Neural progenitor cell (in vitro differentiated cells): ENCODE data around the gene CAPN15. TPM values are rescaled to one million over a fixed set of nuclear protein-coding genes. Genes with fewer than 3 reads are reported as not detected.

Source experiments
- DNase-seq: peaks from one replicate; pipeline ENCODE4 v3.0.0-alpha.2; 2016; ENCODE audit warnings: low spot score
- H2AFZ ChIP-seq: fragments of 200-600 bp; sonication (generic); replicated peaks from 2 replicates; pipeline ENCODE4 v1.6.1; 2016; ENCODE audit warnings: antibody characterized with exemption
- H3F3A ChIP-seq: fragments of 200-600 bp; sonication (generic); 2 replicates; pipeline ENCODE4 v1.6.1; 2016; ENCODE audit warnings: antibody characterized with exemption, low read depth
- H3K27ac ChIP-seq: fragments of 200-600 bp; sonication (generic); 2 replicates; pipeline ENCODE4 v1.5.1; 2016; ENCODE audit warnings: mild to moderate bottlenecking
- H3K27me3 ChIP-seq: fragments of 200-600 bp; sonication (generic); 2 replicates; pipeline ENCODE4 v1.6.1; 2016; ENCODE audit warnings: mild to moderate bottlenecking, moderate library complexity
- H3K36me3 ChIP-seq: fragments of 200-600 bp; sonication (generic); 2 replicates; pipeline ENCODE4 v1.5.1; 2016
- H3K4me1 ChIP-seq: fragments of 200-600 bp; sonication (generic); 2 replicates; pipeline ENCODE4 v1.6.1; 2016; ENCODE audit warnings: mixed run types
- H3K4me2 ChIP-seq: fragments of 200-600 bp; sonication (generic); 2 replicates; pipeline ENCODE4 v1.6.1; 2016
- H3K4me3 ChIP-seq: fragments of 200-600 bp; sonication (generic); 2 replicates; pipeline ENCODE4 v1.5.1; 2016
- H3K79me2 ChIP-seq: fragments of 200-600 bp; sonication (generic); 2 replicates; pipeline ENCODE4 v1.6.1; 2016; ENCODE audit warnings: low read depth
- H3K9ac ChIP-seq: fragments of 200-600 bp; sonication (generic); 2 replicates; pipeline ENCODE4 v1.6.1; 2016
- H3K9me3 ChIP-seq: fragments of 200-600 bp; sonication (generic); 2 replicates; pipeline ENCODE4 v1.5.1; 2016; ENCODE audit warnings: low read depth
- H4K20me1 ChIP-seq: fragments of 200-600 bp; sonication (generic); 2 replicates; pipeline ENCODE4 v1.6.1; 2016; ENCODE audit warnings: low read depth
- H3K27ac Mint-ChIP-seq: 3 replicates; pipeline ENCODE4 v1.8.0; 2021; ENCODE audit warnings: mixed read lengths
- H3K27me3 Mint-ChIP-seq: 2 replicates; pipeline ENCODE4 v1.8.0; 2022; ENCODE audit warnings: low read depth, mild to moderate bottlenecking, inconsistent platforms, moderate library complexity, mixed read lengths; ENCODE audit not compliant: insufficient read depth
- H3K36me3 Mint-ChIP-seq: 3 replicates; pipeline ENCODE4 v1.8.0; 2021; ENCODE audit warnings: mixed read lengths
- H3K4me1 Mint-ChIP-seq: 3 replicates; pipeline ENCODE4 v1.8.0; 2021; ENCODE audit warnings: mixed read lengths
- H3K4me3 Mint-ChIP-seq: 3 replicates; pipeline ENCODE4 v1.8.0; 2021; ENCODE audit warnings: mild to moderate bottlenecking, moderate library complexity, mixed read lengths
- H3K9me3 Mint-ChIP-seq: 3 replicates; pipeline ENCODE4 v1.8.0; 2020; ENCODE audit warnings: mixed read lengths
- EZH2 ChIP-seq: fragments of 200-600 bp; sonication (generic); IDR thresholded peaks from 2 replicates; pipeline ENCODE4 v1.6.1; 2017; ENCODE audit warnings: antibody characterized with exemption, mild to moderate bottlenecking, moderate library complexity
- EZH2phosphoT487 ChIP-seq: fragments of 200-600 bp; sonication (generic); IDR thresholded peaks from 2 replicates; pipeline ENCODE4 v1.6.1; 2017; ENCODE audit warnings: antibody characterized with exemption
- total RNA-seq: library from RNA; depleted of rRNA; stranded (reverse); fragments of >200 nt; gene quantifications from 2 replicates; pipeline ENCODE4 v1.2.3, GENCODE V29; 2015; ENCODE audit warnings: low replicate concordance
- TF ChIP-seq, protein P1 (sequence below): fragments of 200-600 bp; sonication (generic); IDR thresholded peaks from 2 replicates; pipeline ENCODE4 v1.5.1; 2017; ENCODE audit warnings: antibody characterized with exemption, mild to moderate bottlenecking

The CAPN15 gene
- total RNA-seq, 1 donor from 2014 or later, result 6.8 TPM

DNA sequence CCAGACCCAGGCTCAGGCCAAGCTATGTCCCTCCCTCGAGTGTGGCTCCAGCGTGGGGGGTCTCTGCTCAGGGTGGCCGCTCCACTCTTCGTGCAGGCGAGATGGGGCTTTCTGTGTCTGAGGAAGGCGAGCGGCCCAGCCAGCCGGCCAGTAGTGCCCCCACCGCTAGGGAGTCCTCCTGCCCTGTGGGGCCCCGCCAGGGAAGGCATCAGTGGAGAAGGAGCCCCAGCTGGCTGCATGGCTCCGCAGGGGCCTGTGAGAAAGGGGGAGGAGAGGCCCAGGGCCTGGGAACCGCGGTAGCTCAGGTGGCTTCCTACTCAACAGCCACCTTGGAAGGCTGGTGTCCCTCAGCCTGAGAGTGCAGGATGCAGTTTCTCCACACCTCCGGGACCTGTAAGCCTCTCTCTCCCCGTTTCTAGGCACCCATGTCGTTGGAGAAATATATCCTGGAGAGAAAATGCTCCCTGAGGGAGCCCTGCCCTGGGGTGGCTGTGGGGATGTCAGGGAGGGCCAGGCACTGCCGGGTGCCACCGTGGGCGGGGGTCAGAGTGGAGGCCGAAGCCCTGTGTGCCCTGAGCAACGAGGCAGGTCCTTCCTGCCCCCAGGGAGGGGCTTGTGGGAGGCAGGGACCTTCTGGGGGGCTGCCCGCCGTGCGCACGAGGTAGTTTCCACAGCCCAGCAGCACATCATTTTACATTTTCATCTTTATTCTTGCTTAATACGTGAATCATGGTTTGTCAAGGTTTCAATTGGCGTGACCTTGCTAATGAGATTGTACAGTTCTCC, 45.5 kb downstream of the CAPN15 start:
- no peak for DNase-seq
- peaks cover 9% of the 10 kb centered on the region for H3K79me2 ChIP-seq
- no peak overlapping the region for H3K4me2 ChIP-seq
- H3K4me1 ChIP-seq, result peaks cover 7% of the 10 kb centered on the region
- peaks cover 25% of the 10 kb centered on the region for H3K4me1 Mint-ChIP-seq
- TF ChIP-seq EZH2phosphoT487 (no peak), EZH2 (no peak)
- TF ChIP-seq, protein P1, sequence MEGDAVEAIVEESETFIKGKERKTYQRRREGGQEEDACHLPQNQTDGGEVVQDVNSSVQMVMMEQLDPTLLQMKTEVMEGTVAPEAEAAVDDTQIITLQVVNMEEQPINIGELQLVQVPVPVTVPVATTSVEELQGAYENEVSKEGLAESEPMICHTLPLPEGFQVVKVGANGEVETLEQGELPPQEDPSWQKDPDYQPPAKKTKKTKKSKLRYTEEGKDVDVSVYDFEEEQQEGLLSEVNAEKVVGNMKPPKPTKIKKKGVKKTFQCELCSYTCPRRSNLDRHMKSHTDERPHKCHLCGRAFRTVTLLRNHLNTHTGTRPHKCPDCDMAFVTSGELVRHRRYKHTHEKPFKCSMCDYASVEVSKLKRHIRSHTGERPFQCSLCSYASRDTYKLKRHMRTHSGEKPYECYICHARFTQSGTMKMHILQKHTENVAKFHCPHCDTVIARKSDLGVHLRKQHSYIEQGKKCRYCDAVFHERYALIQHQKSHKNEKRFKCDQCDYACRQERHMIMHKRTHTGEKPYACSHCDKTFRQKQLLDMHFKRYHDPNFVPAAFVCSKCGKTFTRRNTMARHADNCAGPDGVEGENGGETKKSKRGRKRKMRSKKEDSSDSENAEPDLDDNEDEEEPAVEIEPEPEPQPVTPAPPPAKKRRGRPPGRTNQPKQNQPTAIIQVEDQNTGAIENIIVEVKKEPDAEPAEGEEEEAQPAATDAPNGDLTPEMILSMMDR, result no peak
- H3F3A ChIP-seq, result peaks cover 12% of the 10 kb centered on the region
- H3K4me3 ChIP-seq, result no peak overlapping the region
- no peak overlapping the region for H3K27ac ChIP-seq
- H3K9me3 Mint-ChIP-seq, result no peaks in the 10 kb centered on the region
- no peaks in the 10 kb centered on the region for H3K36me3 ChIP-seq
- H2AFZ ChIP-seq, result no peak overlapping the region
- H4K20me1 ChIP-seq, result peaks cover 27% of the 10 kb centered on the region
- no peaks in the 10 kb centered on the region for H3K36me3 Mint-ChIP-seq
- H3K9me3 ChIP-seq, result no peaks in the 10 kb centered on the region
- no peak overlapping the region for H3K9ac ChIP-seq
- no peaks in the 10 kb centered on the region for H3K27me3 ChIP-seq
- no peak overlapping the region for H3K27ac Mint-ChIP-seq
- no peak overlapping the region for H3K4me3 Mint-ChIP-seq
- H3K27me3 Mint-ChIP-seq, result peaks cover 6% of the 10 kb centered on the region

DNA sequence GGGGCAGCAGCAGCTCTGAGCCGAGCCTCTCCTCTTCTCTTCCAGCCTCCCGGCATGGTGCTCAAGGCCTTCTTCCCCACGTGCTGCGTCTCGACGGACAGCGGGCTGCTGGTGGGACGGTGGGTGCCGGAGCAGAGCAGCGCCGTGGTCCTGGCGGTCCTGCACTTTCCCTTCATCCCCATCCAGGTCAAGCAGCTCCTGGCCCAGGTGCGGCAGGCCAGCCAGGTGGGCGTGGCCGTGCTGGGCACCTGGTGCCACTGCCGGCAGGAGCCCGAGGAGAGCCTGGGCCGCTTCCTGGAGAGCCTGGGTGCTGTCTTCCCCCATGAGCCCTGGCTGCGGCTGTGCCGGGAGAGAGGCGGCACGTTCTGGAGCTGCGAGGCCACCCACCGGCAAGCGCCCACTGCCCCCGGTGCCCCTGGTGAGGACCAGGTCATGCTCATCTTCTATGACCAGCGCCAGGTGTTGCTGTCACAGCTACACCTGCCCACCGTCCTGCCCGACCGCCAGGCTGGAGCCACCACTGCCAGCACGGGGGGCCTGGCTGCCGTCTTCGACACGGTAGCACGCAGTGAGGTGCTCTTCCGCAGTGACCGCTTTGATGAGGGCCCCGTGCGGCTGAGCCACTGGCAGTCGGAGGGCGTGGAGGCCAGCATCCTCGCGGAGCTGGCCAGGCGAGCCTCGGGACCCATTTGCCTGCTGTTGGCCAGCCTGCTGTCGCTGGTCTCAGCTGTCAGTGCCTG, 46.7 kb downstream of the CAPN15 start:
- H3K4me3 ChIP-seq, result no peak overlapping the region
- H3K27ac Mint-ChIP-seq, result no peak overlapping the region
- H3K9me3 ChIP-seq, result no peaks in the 10 kb centered on the region
- H3K9ac ChIP-seq, result no peak overlapping the region
- H3K27ac ChIP-seq, result no peak overlapping the region
- no peak overlapping the region for H3K4me2 ChIP-seq
- no peaks in the 10 kb centered on the region for H3K36me3 Mint-ChIP-seq
- no peak for DNase-seq
- H4K20me1 ChIP-seq, result peaks cover 36% of the 10 kb centered on the region
- H3K79me2 ChIP-seq, result peaks cover 9% of the 10 kb centered on the region
- H2AFZ ChIP-seq, result no peak overlapping the region
- no peaks in the 10 kb centered on the region for H3K9me3 Mint-ChIP-seq
- TF ChIP-seq EZH2phosphoT487, result no peak
- TF ChIP-seq, protein P1, result no peak
- no peak for TF ChIP-seq EZH2
- H3K4me3 Mint-ChIP-seq, result no peak overlapping the region
- peaks cover 21% of the 10 kb centered on the region for H3K4me1 Mint-ChIP-seq
- no peaks in the 10 kb centered on the region for H3K36me3 ChIP-seq
- H3K4me1 ChIP-seq, result peaks cover under 1% of the 10 kb centered on the region
- peaks cover 7% of the 10 kb centered on the region for H3F3A ChIP-seq
- no peaks in the 10 kb centered on the region for H3K27me3 ChIP-seq
- H3K27me3 Mint-ChIP-seq, result peaks cover 6% of the 10 kb centered on the region

DNA sequence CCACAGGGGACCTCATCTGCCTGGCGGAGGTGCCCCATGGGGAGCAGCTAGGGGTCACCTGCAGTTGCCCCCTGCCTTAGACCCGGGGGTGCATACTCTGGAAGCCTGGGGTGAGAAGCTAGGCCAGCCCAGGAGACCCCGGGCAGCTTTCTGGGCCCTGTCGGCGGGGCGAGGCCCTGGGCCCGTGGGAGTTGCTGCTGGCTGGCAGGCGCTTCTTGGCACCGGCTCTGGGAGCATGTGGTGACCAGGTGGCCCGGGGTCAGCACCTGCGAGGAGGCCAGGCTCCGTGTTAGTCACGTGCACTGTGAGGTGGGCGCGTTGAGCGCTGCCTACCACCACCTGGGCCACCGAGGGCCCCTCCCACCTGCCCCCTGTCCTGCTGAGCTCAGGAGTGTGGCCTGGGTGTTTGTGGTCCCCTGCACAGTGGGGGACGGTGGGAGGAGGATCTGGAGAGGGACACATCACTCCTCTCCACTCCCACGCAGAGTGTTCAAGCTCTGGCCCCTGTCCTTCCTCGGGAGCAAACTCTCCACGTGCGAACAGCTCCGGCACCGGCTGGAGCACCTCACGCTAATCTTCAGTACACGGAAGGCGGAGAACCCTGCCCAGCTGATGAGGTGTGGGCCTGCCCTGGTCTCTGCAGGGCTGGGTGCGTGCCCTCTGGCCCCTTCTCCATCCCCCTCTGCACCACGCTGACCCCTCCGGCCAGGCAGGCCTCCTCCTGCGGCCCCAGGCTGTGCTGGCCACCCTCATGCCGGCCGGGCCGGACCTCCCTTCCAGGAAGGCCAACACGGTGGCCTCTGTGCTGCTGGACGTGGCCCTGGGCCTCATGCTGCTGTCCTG, 48.1 kb downstream of the CAPN15 start:
- no peaks in the 10 kb centered on the region for H3K36me3 Mint-ChIP-seq
- Histone ChIP-seq H3K27ac (no peak overlapping the region), H3K4me3 (no peak overlapping the region), H3K9me3 (no peaks in the 10 kb centered on the region), H3K79me2 (peaks cover 3% of the 10 kb centered on the region), H3F3A (peaks cover 4% of the 10 kb centered on the region), H3K36me3 (no peaks in the 10 kb centered on the region), H3K27me3 (no peaks in the 10 kb centered on the region), H4K20me1 (peaks cover 37% of the 10 kb centered on the region), H3K4me1 (no peaks in the 10 kb centered on the region), H2AFZ (no peak overlapping the region), H3K4me2 (no peak overlapping the region), H3K9ac (no peak overlapping the region)
- no peaks in the 10 kb centered on the region for H3K9me3 Mint-ChIP-seq
- H3K4me1 Mint-ChIP-seq, result peaks cover 17% of the 10 kb centered on the region
- no peak overlapping the region for H3K4me3 Mint-ChIP-seq
- no peak for DNase-seq
- H3K27me3 Mint-ChIP-seq, result peaks cover 6% of the 10 kb centered on the region
- H3K27ac Mint-ChIP-seq, result no peak overlapping the region
- TF ChIP-seq EZH2 (no peak), EZH2phosphoT487 (no peak)
- TF ChIP-seq, protein P1, result no peak
